HepG2 (cell line): ENCODE data around the gene SERPIND1. TPM values are rescaled to one million over a fixed set of nuclear protein-coding genes. Genes with fewer than 3 reads are reported as not detected.

Experiments used
- ATAC-seq: fragments of 200-7000 bp; cut with Tn5 transposase; 3 replicates; pipeline ENCODE4 v1.9.1; 2020; ENCODE audit warnings: mild to moderate bottlenecking, moderate library complexity
- BruUV-seq: library from RNA; stranded (reverse); fragments of 400-500 nt; replicated peaks from 2 replicates; lab custom pipeline; 2021; lab: Mats Ljungman, UMichigan
- CTCF ChIA-PET: fragments of 300-600 bp; formaldehyde crosslinking; extraction: SDS; loops from one replicate; lab custom pipeline; 2021; ENCODE audit warnings: low total read pairs, inconsistent platforms, low intra/inter-chr PET ratio; lab: Yijun Ruan, JAX
- POLR2A ChIA-PET: fragments of 350-600 bp; sonication (Branson Sonifier 250); formaldehyde crosslinking; loops from one replicate; lab custom pipeline; 2020; ENCODE audit warnings: antibody characterized with exemption, inconsistent platforms; lab: Yijun Ruan, JAX
- DNase-seq: peaks from one replicate; pipeline ENCODE4 v3.0.0-alpha.2; 2015; ENCODE audit warnings: low spot score
- FAIRE-seq: peaks from 3 replicates; lab custom pipeline; 2011; peaks lifted over from hg19 to GRCh38; lab: Jason Lieb, UNC
- H2AFZ ChIP-seq: one replicate; pipeline ENCODE4 v1.6.1; 2011; ENCODE audit warnings: low read length, inconsistent platforms
- H3K27ac ChIP-seq: fragments of 300-600 bp; 3 replicates; pipeline ENCODE4 v1.8.0; 2011; ENCODE audit warnings: mixed run types, mild to moderate bottlenecking, mixed read lengths, low read length, inconsistent platforms; ENCODE audit not compliant: insufficient read depth; ENCODE audit errors: extremely low read length
- H3K27me3 ChIP-seq, 2 experiments: fragments of 200-600 bp in 1 of 2; 2 replicates in 1 of 2; 3 replicates in 1 of 2; pipeline versions ENCODE4 v1.6.0 to v1.8.0; 2011; ENCODE audit warnings: low read length in 2 of 2, mild to moderate bottlenecking in 2 of 2, moderate library complexity in 2 of 2, inconsistent platforms in 1 of 2; ENCODE audit not compliant: insufficient read depth in 2 of 2, control insufficient read depth in 1 of 2
- H3K36me3 ChIP-seq, 2 experiments: fragments of 200-600 bp in 1 of 2; replicated peaks in 1 of 2; 2 replicates in 1 of 2; 3 replicates in 1 of 2; pipeline versions ENCODE4 v1.5.1 to v1.8.0; 2011; ENCODE audit warnings: low read length in 2 of 2, inconsistent platforms in 1 of 2; ENCODE audit not compliant: insufficient read depth in 2 of 2, control insufficient read depth in 1 of 2
- H3K4me1 ChIP-seq: 2 replicates; pipeline ENCODE4 v1.5.1; 2012; ENCODE audit warnings: low read length, inconsistent platforms; ENCODE audit not compliant: insufficient read depth
- H3K4me2 ChIP-seq: 2 replicates; pipeline ENCODE4 v1.6.0; 2011; ENCODE audit warnings: low read depth, low read length, inconsistent platforms
- H3K4me3 ChIP-seq, 3 experiments: fragments of 200-600 bp in 1 of 3; sonication (generic), shearing (Covaris generic) in 1 of 3; replicated peaks in 1 of 3; 2 replicates each; pipeline ENCODE4 v1.5.1; 2011 to 2016; ENCODE audit warnings: low read length in 3 of 3, inconsistent platforms in 2 of 3, low read depth in 2 of 3, mild to moderate bottlenecking in 2 of 3, control low read depth in 1 of 3, mixed read lengths in 1 of 3; ENCODE audit not compliant: insufficient read depth in 1 of 3
- H3K79me2 ChIP-seq: one replicate; pipeline ENCODE4 v1.6.1; 2011; ENCODE audit warnings: low read length, inconsistent platforms; ENCODE audit not compliant: insufficient read depth
- H3K9ac ChIP-seq: 2 replicates; pipeline ENCODE4 v1.6.0; 2011; ENCODE audit warnings: mild to moderate bottlenecking, low read depth, low read length, inconsistent platforms; ENCODE audit not compliant: insufficient read depth
- H3K9me3 ChIP-seq: 2 replicates; pipeline ENCODE4 v1.5.1; 2012; ENCODE audit warnings: mild to moderate bottlenecking, low read length
- H4K20me1 ChIP-seq: 2 replicates; pipeline ENCODE4 v1.6.0; 2011; ENCODE audit warnings: inconsistent platforms, mild to moderate bottlenecking, low read length, moderate library complexity; ENCODE audit not compliant: insufficient read depth
- CAMTA2 ChIP-seq: sonication (generic); formaldehyde crosslinking; IDR thresholded peaks from 2 replicates; pipeline ENCODE4 v1.4.0; 2020; ENCODE audit warnings: mild to moderate bottlenecking, missing genetic modification reagents, borderline replicate concordance
- HES4 ChIP-seq: sonication (generic); formaldehyde crosslinking; IDR thresholded peaks from 2 replicates; pipeline ENCODE4 v1.9.0; 2021; ENCODE audit warnings: mild to moderate bottlenecking, missing genetic modification reagents, borderline replicate concordance
- KLF12 ChIP-seq: sonication (generic); formaldehyde crosslinking; IDR thresholded peaks from 2 replicates; pipeline ENCODE4 v1.4.0; 2020; ENCODE audit warnings: missing genetic modification reagents, borderline replicate concordance
- TAF1 ChIP-seq: sonication (generic); formaldehyde crosslinking; IDR thresholded peaks from 2 replicates; pipeline ENCODE4 v1.4.0; 2020; ENCODE audit warnings: missing genetic modification reagents
- ZNF562 ChIP-seq: sonication (generic); formaldehyde crosslinking; IDR thresholded peaks from 2 replicates; pipeline ENCODE4 v1.8.0; 2022; ENCODE audit warnings: missing genetic modification reagents, borderline replicate concordance
- ZNF589 ChIP-seq: sonication (generic); formaldehyde crosslinking; conservative IDR thresholded peaks from 2 replicates; pipeline ENCODE4 v1.8.0; 2022; ENCODE audit warnings: mild to moderate bottlenecking, moderate library complexity, missing genetic modification reagents
- ZNF678 ChIP-seq: sonication (generic); formaldehyde crosslinking; IDR thresholded peaks from 2 replicates; pipeline ENCODE4 v1.4.0; 2020; ENCODE audit warnings: mild to moderate bottlenecking, missing genetic modification reagents
- WGBS: methylation state at CpG from one replicate; pipeline ENCODE4 v1.1.6; 2017; ENCODE audit warnings: low lambda C conversion rate; 5-methylcytosine and 5-hydroxymethylcytosine counted together
- in situ Hi-C: cut with HindIII; loops from 2 replicates; pipeline ENCODE4 v1.10.0; 2017; ENCODE audit warnings: low pct_unique_long_range_greater_than_20kb; ENCODE audit not compliant: extremely low pct_ligation_motif_present
- intact Hi-C: fragments of 100-400 bp; cut with micrococcal nuclease; formaldehyde crosslinking; loops from one replicate; pipeline ENCODE4 v1.10.0; 2022; ENCODE audit not compliant: unreplicated experiment
- polyA plus RNA-seq, 8 experiments: library from polyadenylated mRNA; depleted of rRNA in 3 of 8; stranded (reverse) in 7 of 8; unstranded in 1 of 8; fragments of >200 nt; fragmentation: Illumina TruSeq in 4 of 8; extraction: Trizol in 4 of 8; gene quantifications; 2 replicates each; pipeline versions ENCODE4 v1.2.1 to v1.2.3, GENCODE V29; 2011 to 2016; ENCODE audit warnings: low read depth in 4 of 8, missing spikeins in 1 of 8, mixed read lengths in 1 of 8; ENCODE audit not compliant: insufficient read depth in 1 of 8
- total RNA-seq, 5 experiments: library from RNA; depleted of rRNA; stranded (reverse); fragments of >200 nt; fragmentation: Illumina TruSeq; extraction: Trizol; gene quantifications; 2 replicates each; pipeline ENCODE4 v1.2.3, GENCODE V29; 2016; ENCODE audit warnings: low read depth in 1 of 5
- TF ChIP-seq, protein P1 (sequence below): sonication (generic); formaldehyde crosslinking; IDR thresholded peaks from 2 replicates; pipeline ENCODE4 v1.5.0; 2020; ENCODE audit warnings: missing genetic modification reagents, mild to moderate bottlenecking, borderline replicate concordance
- TF ChIP-seq, protein P2 (sequence below): sonication (generic); formaldehyde crosslinking; IDR thresholded peaks from 2 replicates; pipeline ENCODE4 v1.5.1; 2020; ENCODE audit warnings: mild to moderate bottlenecking, missing genetic modification reagents

SERPIND1 gene
- total and polyA plus RNA-seq, 2 of the 13 experiments (the other 11 are each of a cell fraction or from before 2014, with no cell fraction given): 111 to 350 TPM

DNA sequence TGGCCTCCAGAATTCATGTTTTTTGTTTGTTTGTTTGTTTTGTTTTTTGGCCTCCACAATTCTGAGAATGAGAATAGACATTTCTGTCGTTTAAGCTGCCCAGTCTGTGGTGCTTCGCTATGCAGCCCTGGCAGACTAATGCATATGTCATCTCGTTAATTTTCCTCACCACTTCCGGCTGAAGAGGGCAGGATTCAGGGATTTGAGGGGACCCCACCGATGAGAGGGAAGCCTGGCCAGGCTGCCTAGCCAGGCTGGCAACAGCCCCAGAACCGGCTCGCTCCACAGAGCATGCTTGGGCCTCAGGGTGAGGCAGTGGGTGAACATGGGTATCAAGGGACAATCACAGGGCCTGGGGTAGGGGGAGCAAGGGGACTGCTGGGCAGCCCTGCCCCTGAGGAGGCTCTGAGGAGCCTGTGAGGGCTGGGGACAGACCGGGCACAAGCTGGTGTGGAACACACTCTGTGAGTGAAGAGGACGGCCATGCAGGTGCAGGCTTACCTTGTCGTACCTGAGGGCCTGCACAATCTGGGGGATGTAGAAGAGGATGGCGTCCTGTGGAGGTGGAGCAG is 47.8 kb upstream of the SERPIND1 start:
- no peak overlapping the region for H3K9ac ChIP-seq
- no peak overlapping the region for H3K27ac ChIP-seq
- no peaks in the 10 kb centered on the region for H3K27me3 ChIP-seq
- TF ChIP-seq ZNF589 (CRISPR knock-in tag) (no peak), ZNF562 (no peak), KLF12 (CRISPR knock-in tag) (no peak), HES4 (CRISPR knock-in tag) (no peak), CAMTA2 (CRISPR knock-in tag) (no peak), TAF1 (CRISPR knock-in tag) (no peak), ZNF678 (CRISPR knock-in tag) (no peak)
- TF ChIP-seq, protein P1, sequence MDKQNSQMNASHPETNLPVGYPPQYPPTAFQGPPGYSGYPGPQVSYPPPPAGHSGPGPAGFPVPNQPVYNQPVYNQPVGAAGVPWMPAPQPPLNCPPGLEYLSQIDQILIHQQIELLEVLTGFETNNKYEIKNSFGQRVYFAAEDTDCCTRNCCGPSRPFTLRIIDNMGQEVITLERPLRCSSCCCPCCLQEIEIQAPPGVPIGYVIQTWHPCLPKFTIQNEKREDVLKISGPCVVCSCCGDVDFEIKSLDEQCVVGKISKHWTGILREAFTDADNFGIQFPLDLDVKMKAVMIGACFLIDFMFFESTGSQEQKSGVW (CRISPR knock-in tag): no peak
- TF ChIP-seq, protein P2, sequence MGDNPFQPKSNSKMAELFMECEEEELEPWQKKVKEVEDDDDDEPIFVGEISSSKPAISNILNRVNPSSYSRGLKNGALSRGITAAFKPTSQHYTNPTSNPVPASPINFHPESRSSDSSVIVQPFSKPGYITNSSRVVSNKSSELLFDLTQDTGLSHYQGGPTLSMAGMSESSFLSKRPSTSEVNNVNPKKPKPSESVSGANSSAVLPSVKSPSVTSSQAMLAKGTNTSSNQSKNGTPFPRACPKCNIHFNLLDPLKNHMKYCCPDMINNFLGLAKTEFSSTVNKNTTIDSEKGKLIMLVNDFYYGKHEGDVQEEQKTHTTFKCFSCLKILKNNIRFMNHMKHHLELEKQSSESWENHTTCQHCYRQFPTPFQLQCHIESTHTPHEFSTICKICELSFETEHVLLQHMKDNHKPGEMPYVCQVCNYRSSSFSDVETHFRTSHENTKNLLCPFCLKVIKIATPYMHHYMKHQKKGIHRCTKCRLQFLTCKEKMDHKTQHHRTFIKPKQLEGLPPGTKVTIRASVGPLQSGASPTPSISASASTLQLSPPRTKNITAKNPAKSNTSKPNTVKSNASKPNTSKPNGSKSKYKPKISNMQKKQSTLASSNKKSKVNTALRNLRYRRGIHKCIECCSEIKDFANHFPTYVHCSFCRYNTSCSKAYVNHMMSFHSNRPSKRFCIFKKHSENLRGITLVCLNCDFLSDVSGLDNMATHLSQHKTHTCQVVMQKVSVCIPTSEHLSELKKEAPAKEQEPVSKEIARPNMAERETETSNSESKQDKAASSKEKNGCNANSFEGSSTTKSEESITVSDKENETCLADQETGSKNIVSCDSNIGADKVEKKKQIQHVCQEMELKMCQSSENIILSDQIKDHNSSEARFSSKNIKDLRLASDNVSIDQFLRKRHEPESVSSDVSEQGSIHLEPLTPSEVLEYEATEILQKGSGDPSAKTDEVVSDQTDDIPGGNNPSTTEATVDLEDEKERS: no peak
- POLR2A ChIA-PET: no interaction called here
- ATAC-seq (peak; percentile 46), FAIRE-seq (no peak), DNase-seq (no peak)
- BruUV-seq: no TSS peak
- no peak overlapping the region for H3K4me3 ChIP-seq
- no peaks in the 10 kb centered on the region for H4K20me1 ChIP-seq
- H3K4me1 ChIP-seq: peaks cover 7% of the 10 kb centered on the region
- no peak overlapping the region for H3K4me2 ChIP-seq
- intact Hi-C loops (no loop called here), in situ Hi-C loops (no loop called here)
- no peaks in the 10 kb centered on the region for H3K79me2 ChIP-seq
- CTCF ChIA-PET: no interaction called here
- 90% methylated on average over 11 of the region's 11 CpGs for WGBS
- no peaks in the 10 kb centered on the region for H3K9me3 ChIP-seq
- peaks cover 5 to 25% of the 10 kb centered on the region in 2 experiments; a peak in 4 of 5 replicates for H3K36me3 ChIP-seq
- H2AFZ ChIP-seq: no peak overlapping the region
